GM12864 (cell line): ENCODE results near the gene PSME3.
A peak's percentile ranks its signal among the peaks of the same experiment; 100 is the strongest.

Experiments used
- DNase-seq: peaks from one replicate; pipeline ENCODE4 v3.0.0-alpha.2; 2011; ENCODE audit warnings: low read depth
- H3K4me3 ChIP-seq: 2 replicates; pipeline ENCODE4 v1.5.1; 2011; ENCODE audit warnings: mild to moderate bottlenecking, low read depth, low read length, control low read depth
- TF ChIP-seq, protein P1 (sequence below): IDR thresholded peaks from 2 replicates; pipeline ENCODE4 v1.5.1; 2011; ENCODE audit warnings: low read depth, mild to moderate bottlenecking, moderate library complexity, low read length, control low read depth, inconsistent platforms; ENCODE audit errors: missing control alignments

The PSME3 gene

DNA sequence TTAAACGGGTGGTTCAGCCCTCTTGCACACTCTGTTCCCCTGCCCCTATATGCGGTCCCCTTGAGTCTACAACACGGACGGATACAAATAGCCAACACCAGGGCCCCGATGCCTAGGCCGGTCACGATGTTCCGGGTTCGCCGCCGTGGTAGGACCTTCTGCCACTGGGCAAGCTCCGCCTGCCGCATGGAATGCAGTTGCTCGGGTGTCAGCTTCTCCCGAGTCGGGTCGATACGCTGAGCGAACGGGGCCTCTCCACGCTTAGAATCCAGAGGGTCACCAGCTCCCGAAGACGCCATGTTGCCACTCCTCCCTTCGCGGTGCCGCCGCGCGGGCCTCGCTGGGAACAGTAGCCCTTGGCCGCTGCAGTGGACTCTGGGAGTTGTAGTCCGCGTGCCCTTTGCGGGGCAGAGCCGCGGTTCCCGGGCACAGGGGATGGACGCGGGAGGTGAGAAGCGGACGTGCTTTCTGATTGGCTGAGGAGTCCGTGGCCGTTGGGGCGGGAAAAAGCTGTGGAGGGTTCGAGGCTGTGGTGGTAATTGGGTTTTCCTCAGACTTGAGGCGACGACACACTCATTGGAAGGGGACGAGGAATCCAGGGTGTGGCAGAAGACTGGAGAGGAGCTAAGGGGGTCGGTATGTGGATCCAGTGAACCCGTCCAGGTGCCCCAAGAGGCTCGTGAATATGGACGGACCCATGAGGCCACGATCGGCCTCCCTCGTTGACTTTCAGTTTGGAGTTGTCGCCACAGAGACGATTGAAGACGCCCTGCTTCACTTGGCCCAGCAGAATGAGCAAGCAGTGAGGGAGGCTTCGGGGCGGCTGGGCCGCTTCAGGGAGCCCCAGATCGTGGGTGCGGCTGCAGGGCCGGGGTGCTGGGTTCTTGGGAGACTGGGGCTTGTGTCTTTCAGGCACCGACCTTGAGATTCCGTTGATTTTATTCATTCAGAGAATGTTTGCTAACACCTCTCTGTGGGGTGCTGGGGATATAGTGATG, 34.5 kb upstream of the PSME3 start, which contains the start of the genes CNTD1 and COA3:
Gene CNTD1 (plus strand): TSS at position 479 of the 998 bp plus-strand sequence. CDS start 207 bp downstream, at position 686.
Gene COA3 (minus strand): TSS at position 322 of the 998 bp plus-strand sequence. CDS start 23 bp downstream, at position 299.
- peak; percentile 45 for DNase-seq
- TF ChIP-seq, protein P1, sequence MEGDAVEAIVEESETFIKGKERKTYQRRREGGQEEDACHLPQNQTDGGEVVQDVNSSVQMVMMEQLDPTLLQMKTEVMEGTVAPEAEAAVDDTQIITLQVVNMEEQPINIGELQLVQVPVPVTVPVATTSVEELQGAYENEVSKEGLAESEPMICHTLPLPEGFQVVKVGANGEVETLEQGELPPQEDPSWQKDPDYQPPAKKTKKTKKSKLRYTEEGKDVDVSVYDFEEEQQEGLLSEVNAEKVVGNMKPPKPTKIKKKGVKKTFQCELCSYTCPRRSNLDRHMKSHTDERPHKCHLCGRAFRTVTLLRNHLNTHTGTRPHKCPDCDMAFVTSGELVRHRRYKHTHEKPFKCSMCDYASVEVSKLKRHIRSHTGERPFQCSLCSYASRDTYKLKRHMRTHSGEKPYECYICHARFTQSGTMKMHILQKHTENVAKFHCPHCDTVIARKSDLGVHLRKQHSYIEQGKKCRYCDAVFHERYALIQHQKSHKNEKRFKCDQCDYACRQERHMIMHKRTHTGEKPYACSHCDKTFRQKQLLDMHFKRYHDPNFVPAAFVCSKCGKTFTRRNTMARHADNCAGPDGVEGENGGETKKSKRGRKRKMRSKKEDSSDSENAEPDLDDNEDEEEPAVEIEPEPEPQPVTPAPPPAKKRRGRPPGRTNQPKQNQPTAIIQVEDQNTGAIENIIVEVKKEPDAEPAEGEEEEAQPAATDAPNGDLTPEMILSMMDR, result no peak
- H3K4me3 ChIP-seq, result peak within 1 kb of the TSS; percentile 85

DNA sequence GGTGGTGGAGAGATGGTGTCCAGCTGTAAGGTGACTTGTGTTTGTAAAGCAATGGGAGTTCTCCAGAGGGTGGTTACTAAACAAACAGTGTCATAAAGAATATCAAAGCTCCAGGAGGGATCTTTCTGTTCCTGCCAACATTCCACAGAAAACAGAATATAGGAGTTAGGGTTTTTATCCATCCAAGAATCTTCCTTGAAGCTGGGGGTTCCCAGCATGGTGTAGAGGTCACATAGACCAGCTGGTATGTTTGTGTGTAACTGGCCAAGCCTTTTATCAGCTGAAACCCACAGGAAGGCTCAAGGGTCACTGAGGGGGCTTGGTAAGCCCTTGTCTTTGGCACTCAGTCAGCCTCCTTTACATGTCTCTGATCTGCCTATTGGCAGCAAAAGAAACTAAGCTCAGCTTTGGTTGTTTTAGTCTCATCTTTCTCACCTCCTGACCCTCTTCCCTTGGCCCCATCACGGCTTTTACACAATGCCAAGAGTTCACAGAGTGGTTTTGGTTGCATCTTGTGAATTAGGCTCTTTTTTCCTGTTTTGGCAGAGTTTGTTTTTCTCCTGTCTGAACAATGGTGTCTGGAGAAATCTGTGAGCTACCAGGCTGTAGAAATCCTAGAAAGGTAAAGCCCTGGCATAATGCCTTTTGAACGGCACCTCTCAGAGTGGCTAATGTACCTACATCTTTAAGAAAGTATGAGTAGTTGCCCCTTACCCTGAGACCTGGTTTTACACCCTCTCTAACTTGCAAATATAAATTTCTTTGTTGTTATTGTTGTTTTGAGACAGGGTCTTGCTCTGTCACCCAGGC, 29.9 kb upstream of the PSME3 start:
- TF ChIP-seq, protein P1, result no peak

GRCh38 chr17:42804918-42805367, 28.3 kb upstream of the PSME3 start:
- H3K4me3 ChIP-seq, result no peak overlapping the region
- no peak for DNase-seq
- TF ChIP-seq, protein P1, result no peak

More for the DNA sequence above, 29.9 kb upstream of the PSME3 start:
- no peak for DNase-seq
- no peak overlapping the region for H3K4me3 ChIP-seq

- no peak for DNase-seq
- no peak overlapping the region for H3K4me3 ChIP-seq
- TF ChIP-seq, protein P1, result no peak
Observed at GRCh38 chr17:42806249-42806648, 26.9 kb upstream of the PSME3 start.

GRCh38 chr17:42809250-42809649, 23.9 kb upstream of the PSME3 start:
- TF ChIP-seq, protein P1, result no peak
- no peak overlapping the region for H3K4me3 ChIP-seq
- no peak for DNase-seq

DNA sequence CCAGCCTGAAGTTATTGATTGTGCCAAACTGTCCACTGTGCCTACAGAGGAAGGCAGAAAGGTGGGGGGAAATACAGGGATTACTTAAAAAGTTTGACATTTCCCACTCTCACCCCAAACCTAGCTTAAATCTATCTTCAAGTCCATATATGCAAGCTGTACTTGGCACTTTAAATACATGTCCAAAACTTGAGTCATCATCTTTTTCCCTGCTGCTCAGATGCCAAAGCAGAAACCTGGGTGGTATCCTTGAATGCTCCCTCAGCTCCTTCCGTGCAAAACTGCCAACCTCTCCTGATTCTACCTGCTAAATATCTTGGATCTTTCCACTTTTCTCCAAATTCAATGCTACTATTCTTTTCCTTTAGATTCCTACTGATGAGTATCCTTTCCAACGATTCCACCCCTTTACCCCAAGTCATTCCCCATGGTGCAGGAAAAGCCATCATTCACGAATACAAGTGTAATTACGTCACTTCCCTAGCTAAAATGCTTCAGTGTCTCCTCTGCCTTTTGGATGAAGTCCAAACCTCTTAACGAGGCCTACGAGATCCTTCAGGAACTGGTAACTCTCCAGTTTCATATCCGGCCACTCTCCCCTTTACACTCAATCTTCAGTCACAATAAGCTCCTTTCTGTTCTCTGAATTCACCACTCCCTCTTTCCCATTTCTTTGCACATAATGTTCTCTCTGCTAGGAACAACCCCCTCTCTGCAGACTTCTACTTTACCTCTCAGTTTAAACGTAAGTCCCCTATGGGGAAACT, 18.4 kb upstream of the PSME3 start:
- no peak overlapping the region for H3K4me3 ChIP-seq
- DNase-seq, result no peak
- TF ChIP-seq, protein P1, result no peak
